NCI-H2107 treated with DMSO at 0.1 percent for 48 hours (cell line): Measurements from ENCODE around the gene FKBP3.
"Not testable (repeated sequence)": the region's sequence is repeated elsewhere in the genome, so short reads cannot be mapped to it uniquely, and the experiment has no call there.

ENCODE experiments used
- DNase-seq: peaks from one replicate; lab custom pipeline; 2025; ENCODE audit not compliant: unreplicated experiment; lab: John Stamatoyannopoulos, UW

FKBP3 gene

GRCh38 chr14:45134051-45134958 is at the start of gene FKBP3:
Gene FKBP3 (minus strand): TSS chr14:45134481. CDS start chr14:45134456, 25 bp downstream.
- DNase-seq = peak; percentile 99

GRCh38 chr14:45181806-45182205 is 47.5 kb upstream of the FKBP3 start:
- no peak for DNase-seq

- DNase-seq = no peak
Observed at GRCh38 chr14:45181329-45181728, 47.0 kb upstream of the FKBP3 start.

GRCh38 chr14:45177076-45177475 is 42.8 kb upstream of the FKBP3 start:
- DNase-seq = no peak

- DNase-seq = no peak
Observed at GRCh38 chr14:45169906-45170305, 35.6 kb upstream of the FKBP3 start.

- no peak for DNase-seq
Observed at GRCh38 chr14:45156067-45156466, 21.8 kb upstream of the FKBP3 start.

- no peak for DNase-seq
Observed at GRCh38 chr14:45150386-45150890, 16.2 kb upstream of the FKBP3 start.

GRCh38 chr14:45149602-45150001 is 15.3 kb upstream of the FKBP3 start:
- no peak for DNase-seq

- DNase-seq = no peak
Observed at GRCh38 chr14:45145214-45145613, 10.9 kb upstream of the FKBP3 start.

GRCh38 chr14:45144658-45145057 is 10.4 kb upstream of the FKBP3 start:
- no peak for DNase-seq

GRCh38 chr14:45142083-45142482 is 7.8 kb upstream of the FKBP3 start:
- not testable (repeated sequence) for DNase-seq

GRCh38 chr14:45140661-45141187 is 6.4 kb upstream of the FKBP3 start:
- DNase-seq = no peak

GRCh38 chr14:45136399-45136798 is 2.1 kb upstream of the FKBP3 start:
- DNase-seq = no peak

- DNase-seq = peak; percentile 99
Observed at GRCh38 chr14:45135659-45136395, 1.5 kb upstream of the FKBP3 start, which contains the start of gene FANCM. Gene FANCM (plus strand): TSS chr14:45135930. CDS start chr14:45136032, 102 bp downstream.

- DNase-seq = peak; percentile 54
Observed at GRCh38 chr14:45135156-45135555, 875 bp upstream of the FKBP3 start.

- no peak for DNase-seq
Observed at GRCh38 chr14:45133683-45134050, 614 bp downstream of the FKBP3 start.

- DNase-seq = no peak
Observed at GRCh38 chr14:45128963-45129629, 5.2 kb downstream of the FKBP3 start.

- DNase-seq = no peak
Observed at GRCh38 chr14:45125754-45126153, 8.5 kb downstream of the FKBP3 start.

- no peak for DNase-seq
Observed at GRCh38 chr14:45123271-45123670, 11.0 kb downstream of the FKBP3 start.

GRCh38 chr14:45120096-45120495 is 14.2 kb downstream of the FKBP3 start:
- DNase-seq = no peak

GRCh38 chr14:45118594-45118993 is 15.7 kb downstream of the FKBP3 start:
- no peak for DNase-seq
